Measurements from ENCODE around the gene TUB.

DNA sequence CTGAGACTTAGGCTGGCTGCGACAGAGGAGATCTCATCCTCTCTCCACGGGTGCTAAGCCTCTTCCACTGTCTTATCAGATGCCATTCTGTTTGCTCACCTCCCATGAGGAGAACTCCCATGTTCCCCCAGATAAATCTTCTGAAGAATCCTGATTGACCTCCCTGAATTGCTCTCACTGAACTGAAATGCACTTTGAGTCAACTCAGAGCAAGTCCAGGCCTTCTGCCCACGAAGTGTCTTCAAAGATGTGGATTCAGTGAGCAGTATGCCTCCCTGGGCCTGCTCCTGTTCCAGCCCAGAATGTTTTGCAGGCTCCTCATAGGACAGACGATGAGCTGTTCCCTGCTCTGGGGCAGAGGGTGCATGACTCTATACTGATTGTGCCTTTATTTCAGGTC is 17.4 kb downstream of the TUB start:
- TF ChIP-seq, protein P1, sequence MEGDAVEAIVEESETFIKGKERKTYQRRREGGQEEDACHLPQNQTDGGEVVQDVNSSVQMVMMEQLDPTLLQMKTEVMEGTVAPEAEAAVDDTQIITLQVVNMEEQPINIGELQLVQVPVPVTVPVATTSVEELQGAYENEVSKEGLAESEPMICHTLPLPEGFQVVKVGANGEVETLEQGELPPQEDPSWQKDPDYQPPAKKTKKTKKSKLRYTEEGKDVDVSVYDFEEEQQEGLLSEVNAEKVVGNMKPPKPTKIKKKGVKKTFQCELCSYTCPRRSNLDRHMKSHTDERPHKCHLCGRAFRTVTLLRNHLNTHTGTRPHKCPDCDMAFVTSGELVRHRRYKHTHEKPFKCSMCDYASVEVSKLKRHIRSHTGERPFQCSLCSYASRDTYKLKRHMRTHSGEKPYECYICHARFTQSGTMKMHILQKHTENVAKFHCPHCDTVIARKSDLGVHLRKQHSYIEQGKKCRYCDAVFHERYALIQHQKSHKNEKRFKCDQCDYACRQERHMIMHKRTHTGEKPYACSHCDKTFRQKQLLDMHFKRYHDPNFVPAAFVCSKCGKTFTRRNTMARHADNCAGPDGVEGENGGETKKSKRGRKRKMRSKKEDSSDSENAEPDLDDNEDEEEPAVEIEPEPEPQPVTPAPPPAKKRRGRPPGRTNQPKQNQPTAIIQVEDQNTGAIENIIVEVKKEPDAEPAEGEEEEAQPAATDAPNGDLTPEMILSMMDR (IDR thresholded peaks at IDR 0.05): no peak
- TF ChIP-seq POLR2AphosphoS5 (IDR thresholded peaks at IDR 0.05) (no peak), POLR2A (IDR thresholded peaks at IDR 0.05) (no peak)
